GM23338 (cell line): ENCODE results near the gene CDCA5. TPM values are rescaled to one million over a fixed set of nuclear protein-coding genes. Genes with fewer than 3 reads are reported as not detected.
A peak's percentile ranks its signal among the peaks of the same experiment; 100 is the strongest.

Experiments
- ATAC-seq: fragments of 200-7000 bp; cut with Tn5 transposase; 3 replicates; pipeline ENCODE4 v1.9.1; 2020
- DNase-seq: peaks from one replicate; pipeline ENCODE4 v3.0.0-alpha.2; 2015; ENCODE audit warnings: low spot score
- H2AFZ ChIP-seq: fragments of 200-600 bp; sonication (generic); 2 replicates; pipeline ENCODE4 v1.8.0; 2016; ENCODE audit warnings: antibody characterized with exemption, mild to moderate bottlenecking, moderate library complexity
- H3F3A ChIP-seq: fragments of 200-600 bp; sonication (generic); replicated peaks from 2 replicates; pipeline ENCODE4 v1.8.0; 2017; ENCODE audit warnings: antibody characterized with exemption, mixed run types, low read depth
- H3K27ac ChIP-seq: fragments of 200-600 bp; sonication (generic); 2 replicates; pipeline ENCODE4 v1.6.1; 2016; ENCODE audit warnings: low read depth
- H3K27me3 ChIP-seq: fragments of 200-600 bp; sonication (generic); 2 replicates; pipeline ENCODE4 v1.8.0; 2016; ENCODE audit warnings: mild to moderate bottlenecking, mixed run types, moderate library complexity; ENCODE audit not compliant: insufficient read depth
- H3K36me3 ChIP-seq: fragments of 200-600 bp; sonication (generic); 2 replicates; pipeline ENCODE4 v1.8.0; 2016; ENCODE audit warnings: mild to moderate bottlenecking; ENCODE audit not compliant: insufficient read depth
- H3K4me1 ChIP-seq: fragments of 200-600 bp; sonication (generic); 2 replicates; pipeline ENCODE4 v1.8.0; 2016; ENCODE audit warnings: mild to moderate bottlenecking, moderate library complexity; ENCODE audit not compliant: insufficient read depth
- H3K4me2 ChIP-seq: fragments of 200-600 bp; sonication (generic); 2 replicates; pipeline ENCODE4 v1.7.1; 2017; ENCODE audit warnings: mixed run types
- H3K4me3 ChIP-seq: fragments of 200-600 bp; sonication (generic); 2 replicates; pipeline ENCODE4 v1.6.1; 2016; ENCODE audit warnings: mixed run types
- H3K79me2 ChIP-seq: fragments of 200-600 bp; sonication (generic); replicated peaks from 2 replicates; pipeline ENCODE4 v1.8.0; 2017; ENCODE audit warnings: mild to moderate bottlenecking; ENCODE audit not compliant: insufficient read depth
- H3K9me2 ChIP-seq: fragments of 200-600 bp; sonication (generic); 2 replicates; pipeline ENCODE4 v1.8.0; 2017; ENCODE audit not compliant: insufficient read depth
- H4K20me1 ChIP-seq: fragments of 200-600 bp; sonication (generic); replicated peaks from 2 replicates; pipeline ENCODE4 v1.8.0; 2017; ENCODE audit warnings: mild to moderate bottlenecking; ENCODE audit not compliant: insufficient read depth
- H3K27ac Mint-ChIP-seq: 2 replicates; pipeline ENCODE4 v1.8.0; 2020; ENCODE audit warnings: inconsistent platforms, mild to moderate bottlenecking, moderate library complexity, mixed read lengths
- H3K27me3 Mint-ChIP-seq: 3 replicates; pipeline ENCODE4 v1.8.0; 2022; ENCODE audit warnings: low read depth, mild to moderate bottlenecking, moderate library complexity, mixed read lengths, inconsistent platforms; ENCODE audit not compliant: insufficient read depth, poor library complexity
- H3K36me3 Mint-ChIP-seq: 3 replicates; pipeline ENCODE4 v1.8.0; 2021; ENCODE audit warnings: low read depth, mild to moderate bottlenecking, inconsistent platforms, moderate library complexity, mixed read lengths
- H3K4me1 Mint-ChIP-seq: 3 replicates; pipeline ENCODE4 v1.8.0; 2020; ENCODE audit warnings: mild to moderate bottlenecking, inconsistent platforms, mixed read lengths
- H3K4me3 Mint-ChIP-seq: 3 replicates; pipeline ENCODE4 v1.8.0; 2021; ENCODE audit warnings: moderate library complexity, mild to moderate bottlenecking, inconsistent platforms, mixed read lengths
- H3K9me3 Mint-ChIP-seq: 3 replicates; pipeline ENCODE4 v1.8.0; 2020; ENCODE audit warnings: moderate library complexity, mild to moderate bottlenecking, inconsistent platforms, mixed read lengths
- CREB1 ChIP-seq: fragments of 250-450 bp; sonication (Bioruptor Pico); IDR thresholded peaks from 2 replicates; pipeline ENCODE4 v1.5.0; 2020; ENCODE audit warnings: low read depth, mild to moderate bottlenecking, moderate library complexity
- CTCF ChIP-seq, 2 experiments: fragments of 200-600 bp in 1 of 2; sonication (generic) in 1 of 2; conservative IDR thresholded peaks; 2 replicates each; pipeline versions ENCODE4 v1.5.1 to v1.6.1; 2016 to 2017; ENCODE audit warnings: antibody characterized with exemption in 2 of 2, low read depth in 2 of 2, mild to moderate bottlenecking in 2 of 2, moderate library complexity in 1 of 2
- ETS1 ChIP-seq: IDR thresholded peaks from 2 replicates; pipeline ENCODE4 v1.6.1; 2016; ENCODE audit warnings: antibody characterized with exemption
- EZH2 ChIP-seq: fragments of 200-600 bp; sonication (generic); IDR thresholded peaks from one replicate; pipeline ENCODE4 v1.8.0; 2017; ENCODE audit warnings: antibody characterized with exemption, mild to moderate bottlenecking, low read depth; ENCODE audit not compliant: unreplicated experiment
- EZH2phosphoT487 ChIP-seq: fragments of 200-600 bp; sonication (generic); IDR thresholded peaks from one replicate; pipeline ENCODE4 v1.8.1; 2018; ENCODE audit warnings: antibody characterized with exemption; ENCODE audit not compliant: unreplicated experiment
- JUNB ChIP-seq: IDR thresholded peaks from one replicate; pipeline ENCODE4 v1.6.1; 2016; ENCODE audit warnings: antibody characterized with exemption; ENCODE audit not compliant: unreplicated experiment
- NANOG ChIP-seq: IDR thresholded peaks from 2 replicates; pipeline ENCODE4 v1.6.1; 2016; ENCODE audit warnings: antibody characterized with exemption, borderline replicate concordance
- POLR2AphosphoS5 ChIP-seq: IDR thresholded peaks from 2 replicates; pipeline ENCODE4 v1.6.1; 2016; ENCODE audit warnings: antibody characterized with exemption, low read depth
- REST ChIP-seq: IDR thresholded peaks from one replicate; pipeline ENCODE4 v1.6.1; 2018; ENCODE audit warnings: antibody characterized with exemption; ENCODE audit not compliant: unreplicated experiment
- STAT1 ChIP-seq: IDR thresholded peaks from one replicate; pipeline ENCODE4 v1.6.1; 2016; ENCODE audit warnings: antibody characterized with exemption; ENCODE audit not compliant: unreplicated experiment
- ZNF114 ChIP-seq: fragments of 250-450 bp; sonication (Bioruptor Pico); IDR thresholded peaks from 2 replicates; pipeline ENCODE4 v1.5.0; 2020; ENCODE audit warnings: mild to moderate bottlenecking, moderate library complexity
- ZNF331 ChIP-seq: fragments of 250-450 bp; sonication (Bioruptor Pico); IDR thresholded peaks from 2 replicates; pipeline ENCODE4 v1.5.0; 2020; ENCODE audit warnings: low read depth, mild to moderate bottlenecking, moderate library complexity
- ZNF462 ChIP-seq: fragments of 250-450 bp; sonication (Bioruptor Pico); IDR thresholded peaks from 2 replicates; pipeline ENCODE4 v1.5.0; 2020; ENCODE audit warnings: mild to moderate bottlenecking, moderate library complexity
- polyA plus RNA-seq: library from polyadenylated mRNA; unstranded; fragments of >200 nt; fragmentation: Nextera tagmentation; extraction: Ambion mirVana; gene quantifications from 2 replicates; pipeline ENCODE4 v1.2.1, GENCODE V29; 2016
- total RNA-seq: library from RNA; depleted of rRNA; stranded (reverse); fragments of >200 nt; shearing (Covaris generic); gene quantifications from 2 replicates; pipeline ENCODE4 v1.2.3, GENCODE V29; 2014

CDCA5 gene
- total and polyA plus RNA-seq, 2 experiments from 2014 or later: 53.3 to 70.9 TPM

- Mint-ChIP-seq H3K27me3 (peaks cover 6% of the 10 kb centered on the region), H3K4me3 (peak overlapping the region; percentile 97), H3K9me3 (no peaks in the 10 kb centered on the region), H3K27ac (peak overlapping the region; percentile 99), H3K4me1 (peaks cover 2% of the 10 kb centered on the region; the same call in 2 of the 3 replicates), H3K36me3 (peaks cover 4% of the 10 kb centered on the region; the same call in 2 of the 3 replicates)
- Histone ChIP-seq H3K27ac (peak overlapping the region; percentile 68; the same call in 1 of the 2 replicates), H3K4me1 (peaks cover 6% of the 10 kb centered on the region), H2AFZ (peak overlapping the region; percentile 99), H3F3A (0 out of 2 replicates have a peak, but pooled peaks cover 5% of the 10 kb centered on the region), H4K20me1 (no peaks in the 10 kb centered on the region; the same call in 1 of the 2 replicates), H3K79me2 (peaks cover 27% of the 10 kb centered on the region), H3K36me3 (no peaks in the 10 kb centered on the region; the same call in 1 of the 2 replicates), H3K4me3 (peak overlapping the region; percentile 96), H3K9me2 (no peaks in the 10 kb centered on the region), H3K27me3 (no peaks in the 10 kb centered on the region), H3K4me2 (peak overlapping the region; percentile 72; the same call in 1 of the 2 replicates)
- DNase-seq (no peak), ATAC-seq (no peak)
- TF ChIP-seq ZNF462 (CRISPR knock-in tag): no peak
- no peak for TF ChIP-seq NANOG
- no peak for TF ChIP-seq CTCF (conservative IDR thresholded peaks at IDR 0.05; ENCODE audit: low read depth in 2 of 2)
- TF ChIP-seq STAT1: no peak
- TF ChIP-seq EZH2phosphoT487: no peak
- TF ChIP-seq REST: no peak
- no peak for TF ChIP-seq ZNF114 (CRISPR knock-in tag)
- TF ChIP-seq POLR2AphosphoS5: no peak
- no peak for TF ChIP-seq CREB1 (CRISPR knock-in tag)
- TF ChIP-seq ETS1: no peak
- TF ChIP-seq ZNF331: no peak
- TF ChIP-seq EZH2: no peak
- TF ChIP-seq JUNB: no peak
Observed at GRCh38 chr11:65095427-65095826, 11.6 kb upstream of the CDCA5 start.
